ELR (cell line): ENCODE results near the gene NPHS1.

ENCODE experiments used
- DNase-seq: peaks from one replicate; pipeline ENCODE4 v3.0.0-alpha.2; 2015; ENCODE audit warnings: low read depth

Gene NPHS1

DNA sequence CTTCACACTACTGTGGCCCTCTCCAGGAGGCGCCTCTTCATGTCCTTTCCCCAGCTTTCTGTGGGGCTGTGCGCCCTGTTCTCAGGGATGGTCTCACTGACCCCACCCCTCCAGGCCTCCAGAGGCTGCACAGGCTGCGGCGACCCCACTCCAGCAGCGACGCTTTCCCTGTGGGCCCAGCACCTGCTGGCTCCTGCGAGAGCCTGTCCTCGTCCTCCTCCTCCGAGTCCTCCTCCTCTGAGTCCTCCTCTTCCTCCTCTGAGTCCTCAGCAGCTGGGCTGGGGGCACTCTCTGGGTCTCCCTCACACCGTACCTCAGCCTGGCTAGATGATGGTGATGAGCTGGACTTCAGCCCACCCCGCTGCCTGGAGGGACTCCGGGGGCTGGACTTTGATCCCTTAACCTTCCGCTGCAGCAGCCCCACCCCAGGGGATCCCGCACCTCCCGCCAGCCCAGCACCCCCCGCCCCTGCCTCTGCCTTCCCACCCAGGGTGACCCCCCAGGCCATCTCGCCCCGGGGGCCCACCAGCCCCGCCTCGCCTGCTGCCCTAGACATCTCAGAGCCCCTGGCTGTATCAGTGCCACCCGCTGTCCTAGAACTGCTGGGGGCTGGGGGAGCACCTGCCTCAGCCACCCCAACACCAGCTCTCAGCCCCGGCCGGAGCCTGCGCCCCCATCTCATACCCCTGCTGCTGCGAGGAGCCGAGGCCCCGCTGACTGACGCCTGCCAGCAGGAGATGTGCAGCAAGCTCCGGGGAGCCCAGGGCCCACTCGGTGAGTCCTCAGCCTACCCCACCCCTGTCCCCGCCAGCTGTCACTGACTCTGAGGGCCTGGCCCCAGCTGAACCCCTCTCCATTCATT is 65.8 kb downstream of the NPHS1 start:
- no peak for DNase-seq

DNA sequence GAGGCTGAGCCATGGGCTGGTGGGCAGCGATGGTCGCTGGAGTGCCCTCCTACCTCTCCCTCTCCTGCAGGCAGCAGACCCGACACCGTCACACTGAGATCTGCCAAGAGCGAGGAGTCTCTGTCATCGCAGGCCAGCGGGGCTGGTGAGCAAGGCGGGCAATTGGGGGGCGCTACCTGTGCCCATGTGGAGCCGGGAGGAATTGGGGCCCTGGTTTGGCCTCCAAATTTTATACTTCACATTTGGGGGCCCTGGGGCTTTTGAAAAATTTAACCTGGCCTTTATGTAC is 67.0 kb downstream of the NPHS1 start:
- DNase-seq = no peak

DNA sequence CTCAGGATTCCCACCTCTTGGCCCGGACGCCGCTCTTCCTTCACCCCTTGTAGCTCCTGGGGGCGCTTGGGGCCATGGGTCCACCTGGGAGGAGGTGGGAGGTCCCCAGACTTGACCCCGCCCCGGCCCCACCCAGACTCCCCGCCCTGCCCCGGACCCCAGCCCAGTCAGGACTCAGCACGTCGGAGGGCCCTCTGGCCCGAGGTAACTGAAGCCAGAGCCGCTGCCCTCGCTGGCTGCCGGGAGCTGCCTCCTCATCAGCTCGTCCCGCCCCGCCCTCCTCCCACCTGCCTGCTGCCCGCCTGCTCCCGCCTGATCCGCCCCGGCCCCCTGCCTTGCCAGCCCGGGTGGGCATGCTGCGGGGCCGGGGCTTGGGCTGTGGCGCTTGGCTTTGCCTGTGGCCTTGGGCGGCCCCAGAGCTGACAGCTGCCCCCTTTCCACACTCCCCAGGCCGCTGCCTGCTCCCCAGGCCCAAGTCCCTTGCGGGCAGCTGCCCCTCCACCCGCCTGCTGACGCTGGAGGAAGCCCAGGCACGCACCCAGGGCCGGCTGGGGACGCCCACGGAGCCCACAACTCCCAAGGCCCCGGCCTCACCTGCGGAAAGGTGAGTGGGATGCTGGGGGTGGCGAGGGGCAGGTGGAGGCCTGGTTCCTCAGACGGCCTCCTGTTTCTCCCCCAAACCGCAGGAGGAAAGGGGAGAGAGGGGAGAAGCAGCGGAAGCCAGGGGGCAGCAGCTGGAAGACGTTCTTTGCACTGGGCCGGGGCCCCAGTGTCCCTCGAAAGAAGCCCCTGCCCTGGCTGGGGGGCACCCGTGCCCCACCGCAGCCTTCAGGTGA is 67.6 kb downstream of the NPHS1 start:
- DNase-seq = no peak

DNA sequence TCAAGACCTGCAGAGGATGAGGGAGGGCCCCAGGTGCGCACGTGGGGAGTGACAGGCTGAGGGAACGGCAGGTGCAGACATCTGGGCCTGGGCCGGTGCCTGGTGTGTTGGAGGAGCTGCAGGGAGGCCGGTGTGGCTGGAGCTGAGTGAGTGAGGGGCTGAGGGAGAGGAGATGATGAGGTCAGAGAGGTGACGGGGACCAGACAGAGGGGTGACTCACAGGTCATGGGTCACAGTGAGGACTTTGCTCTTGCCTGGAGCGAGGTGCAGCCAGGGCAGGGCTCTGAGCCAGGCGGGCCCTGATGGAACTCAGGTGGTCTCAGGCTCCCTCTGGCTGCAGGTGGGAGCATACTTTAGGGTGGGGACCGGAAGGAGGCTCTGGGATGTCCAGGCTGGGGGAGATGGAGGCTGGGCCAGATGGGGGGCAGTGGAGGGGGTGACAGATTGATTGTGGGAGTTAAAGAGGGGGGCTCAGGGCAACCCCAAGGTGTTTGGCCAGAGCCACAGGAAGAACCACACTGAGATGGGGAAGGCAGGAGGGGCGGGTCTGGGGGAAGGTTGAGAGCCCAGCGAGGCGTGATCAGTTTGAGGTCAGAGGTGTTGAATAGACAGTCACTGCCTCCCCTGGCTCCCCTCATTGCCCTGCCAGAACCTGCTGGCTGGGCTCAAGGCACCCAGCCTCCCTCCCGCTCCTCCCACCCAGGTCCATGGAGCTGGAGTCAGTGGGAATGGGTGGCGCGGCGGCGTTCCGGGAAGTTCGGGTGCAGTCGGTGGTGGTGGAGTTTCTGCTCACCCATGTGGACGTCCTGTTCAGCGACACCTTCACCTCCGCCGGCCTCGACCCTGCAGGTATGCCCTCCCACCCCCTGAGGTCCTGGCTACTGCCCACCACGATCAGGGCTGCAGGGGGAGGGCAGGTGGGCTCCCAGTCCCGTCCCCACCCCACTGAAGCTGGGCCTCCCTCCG is 68.6 kb downstream of the NPHS1 start:
- DNase-seq = no peak

- no peak for DNase-seq
Observed at GRCh38 chr19:35782589-35782988, 69.7 kb downstream of the NPHS1 start.

GRCh38 chr19:35781650-35782049 is 70.7 kb downstream of the NPHS1 start:
- DNase-seq = no peak

- no peak for DNase-seq
Observed at GRCh38 chr19:35780717-35781116, 71.6 kb downstream of the NPHS1 start.

DNA sequence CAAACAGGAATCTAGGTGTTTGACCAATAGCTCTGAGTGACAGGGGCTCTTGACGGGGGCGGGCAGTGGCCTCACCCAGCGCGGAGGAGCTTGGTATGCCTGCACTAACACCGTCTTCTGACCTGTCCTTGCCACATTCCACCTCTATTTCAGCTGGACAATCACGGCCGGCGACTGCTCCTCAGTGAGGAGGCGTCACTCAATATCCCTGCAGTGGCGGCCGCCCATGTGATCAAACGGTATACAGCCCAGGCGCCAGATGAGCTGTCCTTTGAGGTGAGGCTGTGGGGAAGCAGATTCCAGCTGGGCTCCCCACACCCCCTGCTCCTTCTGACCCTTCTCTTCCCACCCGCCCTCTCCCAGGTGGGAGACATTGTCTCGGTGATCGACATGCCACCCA is 72.2 kb downstream of the NPHS1 start:
- DNase-seq = no peak

- DNase-seq = no peak
Observed at GRCh38 chr19:35779033-35779432, 73.3 kb downstream of the NPHS1 start.

GRCh38 chr19:35777961-35778360 is 74.3 kb downstream of the NPHS1 start:
- DNase-seq = no peak

- no peak for DNase-seq
Observed at GRCh38 chr19:35777086-35777841, 75.0 kb downstream of the NPHS1 start.

GRCh38 chr19:35776102-35776788 is 76.1 kb downstream of the NPHS1 start:
- no peak for DNase-seq
